ENCODE measurements around the gene CYTH2. TPM values are rescaled to one million over a fixed set of nuclear protein-coding genes. Genes with fewer than 3 reads are reported as not detected.

CYTH2 gene
- total and polyA plus RNA-seq, 2 experiments from 2014 or later = 41.1 to 60.4 TPM

DNA sequence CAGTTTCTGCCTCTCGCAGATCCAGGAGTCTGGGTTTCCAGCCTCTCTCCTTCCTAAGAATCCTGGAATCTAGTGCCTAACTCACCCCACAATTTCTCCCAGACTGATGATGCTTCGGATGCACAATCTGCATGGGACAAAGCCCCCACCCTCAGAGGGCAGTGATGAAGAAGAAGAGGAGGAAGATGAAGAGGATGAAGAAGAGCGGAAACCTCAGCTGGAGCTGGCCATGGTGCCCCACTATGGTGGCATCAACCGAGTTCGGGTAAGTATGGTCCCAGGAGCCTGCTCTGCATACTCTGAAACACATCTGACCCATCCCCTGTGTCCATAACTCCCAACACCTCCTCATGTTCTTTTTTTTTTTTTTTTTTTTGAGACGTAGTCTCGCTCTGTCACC is 22.6 kb upstream of the CYTH2 start (continued):
- TF ChIP-seq, protein P1, sequence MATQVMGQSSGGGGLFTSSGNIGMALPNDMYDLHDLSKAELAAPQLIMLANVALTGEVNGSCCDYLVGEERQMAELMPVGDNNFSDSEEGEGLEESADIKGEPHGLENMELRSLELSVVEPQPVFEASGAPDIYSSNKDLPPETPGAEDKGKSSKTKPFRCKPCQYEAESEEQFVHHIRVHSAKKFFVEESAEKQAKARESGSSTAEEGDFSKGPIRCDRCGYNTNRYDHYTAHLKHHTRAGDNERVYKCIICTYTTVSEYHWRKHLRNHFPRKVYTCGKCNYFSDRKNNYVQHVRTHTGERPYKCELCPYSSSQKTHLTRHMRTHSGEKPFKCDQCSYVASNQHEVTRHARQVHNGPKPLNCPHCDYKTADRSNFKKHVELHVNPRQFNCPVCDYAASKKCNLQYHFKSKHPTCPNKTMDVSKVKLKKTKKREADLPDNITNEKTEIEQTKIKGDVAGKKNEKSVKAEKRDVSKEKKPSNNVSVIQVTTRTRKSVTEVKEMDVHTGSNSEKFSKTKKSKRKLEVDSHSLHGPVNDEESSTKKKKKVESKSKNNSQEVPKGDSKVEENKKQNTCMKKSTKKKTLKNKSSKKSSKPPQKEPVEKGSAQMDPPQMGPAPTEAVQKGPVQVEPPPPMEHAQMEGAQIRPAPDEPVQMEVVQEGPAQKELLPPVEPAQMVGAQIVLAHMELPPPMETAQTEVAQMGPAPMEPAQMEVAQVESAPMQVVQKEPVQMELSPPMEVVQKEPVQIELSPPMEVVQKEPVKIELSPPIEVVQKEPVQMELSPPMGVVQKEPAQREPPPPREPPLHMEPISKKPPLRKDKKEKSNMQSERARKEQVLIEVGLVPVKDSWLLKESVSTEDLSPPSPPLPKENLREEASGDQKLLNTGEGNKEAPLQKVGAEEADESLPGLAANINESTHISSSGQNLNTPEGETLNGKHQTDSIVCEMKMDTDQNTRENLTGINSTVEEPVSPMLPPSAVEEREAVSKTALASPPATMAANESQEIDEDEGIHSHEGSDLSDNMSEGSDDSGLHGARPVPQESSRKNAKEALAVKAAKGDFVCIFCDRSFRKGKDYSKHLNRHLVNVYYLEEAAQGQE (IDR thresholded peaks at IDR 0.05; ENCODE audit: unreplicated experiment) = no peak
- TF ChIP-seq, protein P2, sequence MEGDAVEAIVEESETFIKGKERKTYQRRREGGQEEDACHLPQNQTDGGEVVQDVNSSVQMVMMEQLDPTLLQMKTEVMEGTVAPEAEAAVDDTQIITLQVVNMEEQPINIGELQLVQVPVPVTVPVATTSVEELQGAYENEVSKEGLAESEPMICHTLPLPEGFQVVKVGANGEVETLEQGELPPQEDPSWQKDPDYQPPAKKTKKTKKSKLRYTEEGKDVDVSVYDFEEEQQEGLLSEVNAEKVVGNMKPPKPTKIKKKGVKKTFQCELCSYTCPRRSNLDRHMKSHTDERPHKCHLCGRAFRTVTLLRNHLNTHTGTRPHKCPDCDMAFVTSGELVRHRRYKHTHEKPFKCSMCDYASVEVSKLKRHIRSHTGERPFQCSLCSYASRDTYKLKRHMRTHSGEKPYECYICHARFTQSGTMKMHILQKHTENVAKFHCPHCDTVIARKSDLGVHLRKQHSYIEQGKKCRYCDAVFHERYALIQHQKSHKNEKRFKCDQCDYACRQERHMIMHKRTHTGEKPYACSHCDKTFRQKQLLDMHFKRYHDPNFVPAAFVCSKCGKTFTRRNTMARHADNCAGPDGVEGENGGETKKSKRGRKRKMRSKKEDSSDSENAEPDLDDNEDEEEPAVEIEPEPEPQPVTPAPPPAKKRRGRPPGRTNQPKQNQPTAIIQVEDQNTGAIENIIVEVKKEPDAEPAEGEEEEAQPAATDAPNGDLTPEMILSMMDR (conservative IDR thresholded peaks at IDR 0.05; ENCODE audit: low read depth in 2 of 2) = no peak
- TF ChIP-seq JUNB (IDR thresholded peaks at IDR 0.05; ENCODE audit: unreplicated experiment) (no peak), ZNF114 (CRISPR knock-in tag; IDR thresholded peaks at IDR 0.05) (no peak), EZH2 (IDR thresholded peaks at IDR 0.05; ENCODE audit: low read depth, unreplicated experiment) (no peak), POLR2AphosphoS5 (IDR thresholded peaks at IDR 0.05; ENCODE audit: low read depth) (no peak), ZNF331 (CRISPR knock-in tag; IDR thresholded peaks at IDR 0.05; ENCODE audit: low read depth) (no peak)

DNA sequence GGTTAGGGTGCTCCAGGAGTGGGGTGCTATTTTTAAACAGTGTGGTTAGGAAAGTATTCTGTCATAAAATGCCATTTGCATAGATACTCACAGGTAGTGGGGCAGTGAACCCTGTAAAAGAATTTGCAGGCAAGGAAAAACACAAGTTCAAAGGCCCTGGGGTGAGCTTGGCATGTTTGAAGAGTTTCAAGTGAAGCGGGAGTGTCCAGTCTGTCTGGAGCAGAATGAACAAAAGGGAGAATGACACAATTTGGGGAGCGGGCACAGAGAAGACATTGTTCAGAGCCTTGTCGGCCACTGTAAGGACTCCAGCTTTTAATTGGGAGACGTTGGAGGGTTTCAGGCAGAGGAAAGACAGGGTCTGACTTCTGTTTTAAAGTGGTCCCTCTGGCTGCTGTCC is 20.6 kb upstream of the CYTH2 start:
- Histone ChIP-seq H3K9me2 (ENCODE audit: insufficient read depth) (no peaks in the 10 kb centered on the region), H2AFZ (no peak overlapping the region), H3K4me3 (no peak overlapping the region), H3K4me1 (ENCODE audit: insufficient read depth) (peaks cover 13% of the 10 kb centered on the region), H3F3A (replicated peaks; ENCODE audit: low read depth) (peaks cover 31% of the 10 kb centered on the region), H3K36me3 (ENCODE audit: insufficient read depth) (peaks cover 29% of the 10 kb centered on the region), H3K27me3 (ENCODE audit: insufficient read depth) (peaks cover 13% of the 10 kb centered on the region), H4K20me1 (replicated peaks; ENCODE audit: insufficient read depth) (peaks cover 11% of the 10 kb centered on the region; the same call in 1 of the 2 replicates), H3K27ac (ENCODE audit: low read depth) (no peak overlapping the region), H3K79me2 (replicated peaks; ENCODE audit: insufficient read depth) (peaks cover 27% of the 10 kb centered on the region), H3K4me2 (no peak overlapping the region)
- H3K27me3 Mint-ChIP-seq (ENCODE audit: insufficient read depth, low read depth, poor library complexity) = peaks cover 7% of the 10 kb centered on the region
- ATAC-seq (no peak), DNase-seq (ENCODE audit: low spot score) (no peak)
- peaks cover 14% of the 10 kb centered on the region for H3K4me1 Mint-ChIP-seq
- no peaks in the 10 kb centered on the region; the same call in 2 of the 3 replicates for H3K9me3 Mint-ChIP-seq
- H3K4me3 Mint-ChIP-seq = peak overlapping the region; percentile 4; the same call in 1 of the 3 replicates
- H3K36me3 Mint-ChIP-seq (ENCODE audit: low read depth) = peaks cover 69% of the 10 kb centered on the region
- no peak overlapping the region for H3K27ac Mint-ChIP-seq
- TF ChIP-seq STAT1 (IDR thresholded peaks at IDR 0.05; ENCODE audit: unreplicated experiment) = no peak
- TF ChIP-seq, protein P1 (IDR thresholded peaks at IDR 0.05; ENCODE audit: unreplicated experiment) = no peak
- no peak for TF ChIP-seq ZNF114 (CRISPR knock-in tag; IDR thresholded peaks at IDR 0.05)
- TF ChIP-seq, protein P3, sequence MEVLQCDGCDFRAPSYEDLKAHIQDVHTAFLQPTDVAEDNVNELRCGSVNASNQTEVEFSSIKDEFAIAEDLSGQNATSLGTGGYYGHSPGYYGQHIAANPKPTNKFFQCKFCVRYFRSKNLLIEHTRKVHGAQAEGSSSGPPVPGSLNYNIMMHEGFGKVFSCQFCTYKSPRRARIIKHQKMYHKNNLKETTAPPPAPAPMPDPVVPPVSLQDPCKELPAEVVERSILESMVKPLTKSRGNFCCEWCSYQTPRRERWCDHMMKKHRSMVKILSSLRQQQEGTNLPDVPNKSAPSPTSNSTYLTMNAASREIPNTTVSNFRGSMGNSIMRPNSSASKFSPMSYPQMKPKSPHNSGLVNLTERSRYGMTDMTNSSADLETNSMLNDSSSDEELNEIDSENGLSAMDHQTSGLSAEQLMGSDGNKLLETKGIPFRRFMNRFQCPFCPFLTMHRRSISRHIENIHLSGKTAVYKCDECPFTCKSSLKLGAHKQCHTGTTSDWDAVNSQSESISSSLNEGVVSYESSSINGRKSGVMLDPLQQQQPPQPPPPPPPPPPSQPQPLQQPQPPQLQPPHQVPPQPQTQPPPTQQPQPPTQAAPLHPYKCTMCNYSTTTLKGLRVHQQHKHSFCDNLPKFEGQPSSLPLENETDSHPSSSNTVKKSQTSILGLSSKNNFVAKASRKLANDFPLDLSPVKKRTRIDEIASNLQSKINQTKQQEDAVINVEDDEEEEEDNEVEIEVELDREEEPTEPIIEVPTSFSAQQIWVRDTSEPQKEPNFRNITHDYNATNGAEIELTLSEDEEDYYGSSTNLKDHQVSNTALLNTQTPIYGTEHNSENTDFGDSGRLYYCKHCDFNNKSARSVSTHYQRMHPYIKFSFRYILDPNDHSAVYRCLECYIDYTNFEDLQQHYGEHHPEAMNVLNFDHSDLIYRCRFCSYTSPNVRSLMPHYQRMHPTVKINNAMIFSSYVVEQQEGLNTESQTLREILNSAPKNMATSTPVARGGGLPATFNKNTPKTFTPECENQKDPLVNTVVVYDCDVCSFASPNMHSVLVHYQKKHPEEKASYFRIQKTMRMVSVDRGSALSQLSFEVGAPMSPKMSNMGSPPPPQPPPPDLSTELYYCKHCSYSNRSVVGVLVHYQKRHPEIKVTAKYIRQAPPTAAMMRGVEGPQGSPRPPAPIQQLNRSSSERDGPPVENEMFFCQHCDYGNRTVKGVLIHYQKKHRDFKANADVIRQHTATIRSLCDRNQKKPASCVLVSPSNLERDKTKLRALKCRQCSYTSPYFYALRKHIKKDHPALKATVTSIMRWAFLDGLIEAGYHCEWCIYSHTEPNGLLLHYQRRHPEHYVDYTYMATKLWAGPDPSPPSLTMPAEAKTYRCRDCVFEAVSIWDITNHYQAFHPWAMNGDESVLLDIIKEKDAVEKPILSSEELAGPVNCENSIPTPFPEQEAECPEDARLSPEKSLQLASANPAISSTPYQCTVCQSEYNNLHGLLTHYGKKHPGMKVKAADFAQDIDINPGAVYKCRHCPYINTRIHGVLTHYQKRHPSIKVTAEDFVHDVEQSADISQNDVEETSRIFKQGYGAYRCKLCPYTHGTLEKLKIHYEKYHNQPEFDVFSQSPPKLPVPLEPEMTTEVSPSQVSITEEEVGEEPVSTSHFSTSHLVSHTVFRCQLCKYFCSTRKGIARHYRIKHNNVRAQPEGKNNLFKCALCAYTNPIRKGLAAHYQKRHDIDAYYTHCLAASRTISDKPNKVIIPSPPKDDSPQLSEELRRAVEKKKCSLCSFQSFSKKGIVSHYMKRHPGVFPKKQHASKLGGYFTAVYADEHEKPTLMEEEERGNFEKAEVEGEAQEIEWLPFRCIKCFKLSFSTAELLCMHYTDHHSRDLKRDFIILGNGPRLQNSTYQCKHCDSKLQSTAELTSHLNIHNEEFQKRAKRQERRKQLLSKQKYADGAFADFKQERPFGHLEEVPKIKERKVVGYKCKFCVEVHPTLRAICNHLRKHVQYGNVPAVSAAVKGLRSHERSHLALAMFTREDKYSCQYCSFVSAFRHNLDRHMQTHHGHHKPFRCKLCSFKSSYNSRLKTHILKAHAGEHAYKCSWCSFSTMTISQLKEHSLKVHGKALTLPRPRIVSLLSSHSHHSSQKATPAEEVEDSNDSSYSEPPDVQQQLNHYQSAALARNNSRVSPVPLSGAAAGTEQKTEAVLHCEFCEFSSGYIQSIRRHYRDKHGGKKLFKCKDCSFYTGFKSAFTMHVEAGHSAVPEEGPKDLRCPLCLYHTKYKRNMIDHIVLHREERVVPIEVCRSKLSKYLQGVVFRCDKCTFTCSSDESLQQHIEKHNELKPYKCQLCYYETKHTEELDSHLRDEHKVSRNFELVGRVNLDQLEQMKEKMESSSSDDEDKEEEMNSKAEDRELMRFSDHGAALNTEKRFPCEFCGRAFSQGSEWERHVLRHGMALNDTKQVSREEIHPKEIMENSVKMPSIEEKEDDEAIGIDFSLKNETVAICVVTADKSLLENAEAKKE (CRISPR knock-in tag; IDR thresholded peaks at IDR 0.05) = no peak
- TF ChIP-seq EZH2 (IDR thresholded peaks at IDR 0.05; ENCODE audit: low read depth, unreplicated experiment) = no peak

Measured in GM23338 (cell line).